ENCODE measurements around the gene SCAMP4.

Gene SCAMP4

GRCh38 chr19:1889907-1890306, 15.3 kb upstream of the SCAMP4 start:
- no peak for TF ChIP-seq ZNF70 (CRISPR knock-in tag; IDR thresholded peaks at IDR 0.05)
- TF ChIP-seq ZFP30 (CRISPR knock-in tag; IDR thresholded peaks at IDR 0.05): no peak
- TF ChIP-seq CSRNP3 (CRISPR knock-in tag; IDR thresholded peaks at IDR 0.05): no peak
- no peak for TF ChIP-seq ZFP3 (CRISPR knock-in tag; IDR thresholded peaks at IDR 0.05)
- TF ChIP-seq ISL1 (CRISPR knock-in tag; IDR thresholded peaks at IDR 0.05): no peak
- TF ChIP-seq, protein P1, sequence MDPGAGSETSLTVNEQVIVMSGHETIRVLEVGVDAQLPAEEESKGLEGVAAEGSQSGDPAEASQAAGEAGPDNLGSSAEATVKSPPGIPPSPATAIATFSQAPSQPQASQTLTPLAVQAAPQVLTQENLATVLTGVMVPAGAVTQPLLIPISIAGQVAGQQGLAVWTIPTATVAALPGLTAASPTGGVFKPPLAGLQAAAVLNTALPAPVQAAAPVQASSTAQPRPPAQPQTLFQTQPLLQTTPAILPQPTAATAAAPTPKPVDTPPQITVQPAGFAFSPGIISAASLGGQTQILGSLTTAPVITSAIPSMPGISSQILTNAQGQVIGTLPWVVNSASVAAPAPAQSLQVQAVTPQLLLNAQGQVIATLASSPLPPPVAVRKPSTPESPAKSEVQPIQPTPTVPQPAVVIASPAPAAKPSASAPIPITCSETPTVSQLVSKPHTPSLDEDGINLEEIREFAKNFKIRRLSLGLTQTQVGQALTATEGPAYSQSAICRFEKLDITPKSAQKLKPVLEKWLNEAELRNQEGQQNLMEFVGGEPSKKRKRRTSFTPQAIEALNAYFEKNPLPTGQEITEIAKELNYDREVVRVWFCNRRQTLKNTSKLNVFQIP (CRISPR knock-in tag; IDR thresholded peaks at IDR 0.05; ENCODE audit: borderline replicate concordance, low read depth): no peak
- no peak for TF ChIP-seq CSDC2 (CRISPR knock-in tag; IDR thresholded peaks at IDR 0.05)
- no peak for TF ChIP-seq GLIS3 (CRISPR knock-in tag; IDR thresholded peaks at IDR 0.05)
- no peak for TF ChIP-seq ZNF565 (CRISPR knock-in tag; conservative IDR thresholded peaks at IDR 0.05; ENCODE audit: low read depth)
- ATAC-seq: no peak

DNA sequence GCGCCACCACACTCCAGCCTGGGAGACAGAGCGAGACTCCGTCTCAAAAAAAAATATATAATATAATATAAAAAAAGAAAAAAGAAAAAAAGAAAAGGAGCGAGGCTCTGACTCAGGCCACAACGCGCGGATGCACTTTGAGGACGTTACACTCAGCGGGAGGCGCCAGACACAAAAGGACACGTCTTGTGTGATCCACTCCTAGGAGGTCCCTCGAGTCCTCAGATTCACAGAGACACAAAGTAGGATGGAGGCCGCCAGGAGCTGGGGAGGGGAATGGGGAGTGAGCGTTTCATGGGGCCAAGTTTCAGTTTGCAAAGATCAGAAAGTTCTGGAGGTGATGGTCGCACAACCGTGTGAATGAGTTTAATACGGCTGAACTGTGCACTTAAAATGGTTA, 11.4 kb upstream of the SCAMP4 start:
- no peak for ATAC-seq
- TF ChIP-seq ZFP3 (CRISPR knock-in tag; IDR thresholded peaks at IDR 0.05): no peak
- TF ChIP-seq SNAI2 (CRISPR knock-in tag; IDR thresholded peaks at IDR 0.05): no peak
- no peak for TF ChIP-seq ISL1 (CRISPR knock-in tag; IDR thresholded peaks at IDR 0.05)
- TF ChIP-seq OSR1 (CRISPR knock-in tag; IDR thresholded peaks at IDR 0.05): no peak
- TF ChIP-seq ZNF8 (CRISPR knock-in tag; IDR thresholded peaks at IDR 0.05): no peak
- TF ChIP-seq, protein P2, sequence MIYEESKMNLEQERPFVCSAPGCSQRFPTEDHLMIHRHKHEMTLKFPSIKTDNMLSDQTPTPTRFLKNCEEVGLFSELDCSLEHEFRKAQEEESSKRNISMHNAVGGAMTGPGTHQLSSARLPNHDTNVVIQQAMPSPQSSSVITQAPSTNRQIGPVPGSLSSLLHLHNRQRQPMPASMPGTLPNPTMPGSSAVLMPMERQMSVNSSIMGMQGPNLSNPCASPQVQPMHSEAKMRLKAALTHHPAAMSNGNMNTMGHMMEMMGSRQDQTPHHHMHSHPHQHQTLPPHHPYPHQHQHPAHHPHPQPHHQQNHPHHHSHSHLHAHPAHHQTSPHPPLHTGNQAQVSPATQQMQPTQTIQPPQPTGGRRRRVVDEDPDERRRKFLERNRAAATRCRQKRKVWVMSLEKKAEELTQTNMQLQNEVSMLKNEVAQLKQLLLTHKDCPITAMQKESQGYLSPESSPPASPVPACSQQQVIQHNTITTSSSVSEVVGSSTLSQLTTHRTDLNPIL (CRISPR knock-in tag; IDR thresholded peaks at IDR 0.05; ENCODE audit: low read depth): no peak
- TF ChIP-seq, protein P3, sequence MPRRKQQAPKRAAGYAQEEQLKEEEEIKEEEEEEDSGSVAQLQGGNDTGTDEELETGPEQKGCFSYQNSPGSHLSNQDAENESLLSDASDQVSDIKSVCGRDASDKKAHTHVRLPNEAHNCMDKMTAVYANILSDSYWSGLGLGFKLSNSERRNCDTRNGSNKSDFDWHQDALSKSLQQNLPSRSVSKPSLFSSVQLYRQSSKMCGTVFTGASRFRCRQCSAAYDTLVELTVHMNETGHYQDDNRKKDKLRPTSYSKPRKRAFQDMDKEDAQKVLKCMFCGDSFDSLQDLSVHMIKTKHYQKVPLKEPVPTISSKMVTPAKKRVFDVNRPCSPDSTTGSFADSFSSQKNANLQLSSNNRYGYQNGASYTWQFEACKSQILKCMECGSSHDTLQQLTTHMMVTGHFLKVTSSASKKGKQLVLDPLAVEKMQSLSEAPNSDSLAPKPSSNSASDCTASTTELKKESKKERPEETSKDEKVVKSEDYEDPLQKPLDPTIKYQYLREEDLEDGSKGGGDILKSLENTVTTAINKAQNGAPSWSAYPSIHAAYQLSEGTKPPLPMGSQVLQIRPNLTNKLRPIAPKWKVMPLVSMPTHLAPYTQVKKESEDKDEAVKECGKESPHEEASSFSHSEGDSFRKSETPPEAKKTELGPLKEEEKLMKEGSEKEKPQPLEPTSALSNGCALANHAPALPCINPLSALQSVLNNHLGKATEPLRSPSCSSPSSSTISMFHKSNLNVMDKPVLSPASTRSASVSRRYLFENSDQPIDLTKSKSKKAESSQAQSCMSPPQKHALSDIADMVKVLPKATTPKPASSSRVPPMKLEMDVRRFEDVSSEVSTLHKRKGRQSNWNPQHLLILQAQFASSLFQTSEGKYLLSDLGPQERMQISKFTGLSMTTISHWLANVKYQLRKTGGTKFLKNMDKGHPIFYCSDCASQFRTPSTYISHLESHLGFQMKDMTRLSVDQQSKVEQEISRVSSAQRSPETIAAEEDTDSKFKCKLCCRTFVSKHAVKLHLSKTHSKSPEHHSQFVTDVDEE (CRISPR knock-in tag; IDR thresholded peaks at IDR 0.05): no peak
- TF ChIP-seq, protein P4, sequence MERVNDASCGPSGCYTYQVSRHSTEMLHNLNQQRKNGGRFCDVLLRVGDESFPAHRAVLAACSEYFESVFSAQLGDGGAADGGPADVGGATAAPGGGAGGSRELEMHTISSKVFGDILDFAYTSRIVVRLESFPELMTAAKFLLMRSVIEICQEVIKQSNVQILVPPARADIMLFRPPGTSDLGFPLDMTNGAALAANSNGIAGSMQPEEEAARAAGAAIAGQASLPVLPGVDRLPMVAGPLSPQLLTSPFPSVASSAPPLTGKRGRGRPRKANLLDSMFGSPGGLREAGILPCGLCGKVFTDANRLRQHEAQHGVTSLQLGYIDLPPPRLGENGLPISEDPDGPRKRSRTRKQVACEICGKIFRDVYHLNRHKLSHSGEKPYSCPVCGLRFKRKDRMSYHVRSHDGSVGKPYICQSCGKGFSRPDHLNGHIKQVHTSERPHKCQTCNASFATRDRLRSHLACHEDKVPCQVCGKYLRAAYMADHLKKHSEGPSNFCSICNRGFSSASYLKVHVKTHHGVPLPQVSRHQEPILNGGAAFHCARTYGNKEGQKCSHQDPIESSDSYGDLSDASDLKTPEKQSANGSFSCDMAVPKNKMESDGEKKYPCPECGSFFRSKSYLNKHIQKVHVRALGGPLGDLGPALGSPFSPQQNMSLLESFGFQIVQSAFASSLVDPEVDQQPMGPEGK (CRISPR knock-in tag; IDR thresholded peaks at IDR 0.05; ENCODE audit: borderline replicate concordance): no peak
- TF ChIP-seq ESRRG (CRISPR knock-in tag; IDR thresholded peaks at IDR 0.05): no peak
- no peak for TF ChIP-seq RARB (CRISPR knock-in tag; IDR thresholded peaks at IDR 0.05)
- TF ChIP-seq TCF4 (CRISPR knock-in tag; IDR thresholded peaks at IDR 0.05; ENCODE audit: borderline replicate concordance): no peak
- TF ChIP-seq ZC3H10 (CRISPR knock-in tag; IDR thresholded peaks at IDR 0.05): no peak
- no peak for TF ChIP-seq ARNTL (CRISPR knock-in tag; IDR thresholded peaks at IDR 0.05; ENCODE audit: borderline replicate concordance, low read depth)
- no peak for TF ChIP-seq ZNF565 (CRISPR knock-in tag; conservative IDR thresholded peaks at IDR 0.05; ENCODE audit: low read depth)
- no peak for TF ChIP-seq GLIS3 (CRISPR knock-in tag; IDR thresholded peaks at IDR 0.05)
- TF ChIP-seq, protein P1 (CRISPR knock-in tag; IDR thresholded peaks at IDR 0.05; ENCODE audit: borderline replicate concordance, low read depth): no peak
- TF ChIP-seq PPARA (CRISPR knock-in tag; IDR thresholded peaks at IDR 0.05; ENCODE audit: borderline replicate concordance): no peak
- TF ChIP-seq TOX (CRISPR knock-in tag; IDR thresholded peaks at IDR 0.05; ENCODE audit: borderline replicate concordance): no peak
- TF ChIP-seq CSDC2 (CRISPR knock-in tag; IDR thresholded peaks at IDR 0.05): no peak
